Measurements from ENCODE around the gene PILRA. TPM values are rescaled to one million over a fixed set of nuclear protein-coding genes. Genes with fewer than 3 reads are reported as not detected.
A peak's percentile ranks its signal among the peaks of the same experiment; 100 is the strongest.

Gene PILRA
- total and polyA plus RNA-seq, 10 of the 15 experiments (the other 5 are each of a cell fraction or from before 2014, with no cell fraction given): 6.6 to 43.3 (median 11.5) TPM

DNA sequence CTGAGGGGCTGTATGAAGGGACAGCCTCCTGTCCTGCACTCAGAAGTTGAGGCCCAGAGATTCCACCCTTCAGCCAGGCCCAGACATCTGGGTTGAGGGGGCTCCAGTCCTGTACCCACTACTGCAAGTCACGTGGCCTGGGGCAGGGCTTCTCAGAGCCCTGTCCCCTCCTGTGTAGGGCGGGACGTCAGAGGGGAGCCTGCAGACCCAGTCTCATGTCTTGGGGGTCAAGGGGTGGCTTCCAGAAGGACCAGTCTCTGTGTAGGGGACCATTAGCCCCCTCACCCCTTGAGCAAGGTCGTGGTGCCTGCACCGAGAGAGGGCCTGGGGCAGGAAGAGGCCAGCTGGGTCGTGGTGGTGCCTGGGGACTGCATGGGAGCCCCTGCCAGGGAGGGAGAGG is 593 bp upstream of the PILRA start:
- FAIRE-seq (no peak), ATAC-seq (no peak), DNase-seq (ENCODE audit: low read depth, low spot score) (no peak)
- no peak overlapping the region for H3K9ac ChIP-seq (ENCODE audit: control insufficient read depth, insufficient read depth, low read length)
- CTCF ChIA-PET: interaction anchor here (0.6 to 10.0 kb wide), 2 partner anchors 34 to 171 kb away, joined by 3 to 134 read pairs; no protein-coding TSS in a partner anchor
- H4K20me1 ChIP-seq (ENCODE audit: control insufficient read depth, insufficient read depth): no peaks in the 10 kb centered on the region
- no peak overlapping the region for H3K27ac ChIP-seq (ENCODE audit: control insufficient read depth, insufficient read depth)
- POLR2A ChIA-PET: interaction anchor here (1.0 kb wide), 1 partner anchor 64 kb away, joined by 3 read pairs; the partner anchor contains the start of gene PPP1R35
- in situ Hi-C loops (cut with MboI) (no loop called here), intact Hi-C loops (cut with micrococcal nuclease; ENCODE audit: unreplicated experiment) (no loop called here)
- RAD21 ChIA-PET (ENCODE audit: unreplicated experiment): interaction anchor here (1.4 kb wide), 1 partner anchor 35 kb away, joined by 4 read pairs; no protein-coding TSS in a partner anchor
- H3K79me2 ChIP-seq (ENCODE audit: control insufficient read depth, insufficient read depth, low read length): peaks cover 20% of the 10 kb centered on the region
- H2AFZ ChIP-seq (ENCODE audit: control insufficient read depth, low read depth, low read length): no peak overlapping the region
- TF ChIP-seq, protein P1, sequence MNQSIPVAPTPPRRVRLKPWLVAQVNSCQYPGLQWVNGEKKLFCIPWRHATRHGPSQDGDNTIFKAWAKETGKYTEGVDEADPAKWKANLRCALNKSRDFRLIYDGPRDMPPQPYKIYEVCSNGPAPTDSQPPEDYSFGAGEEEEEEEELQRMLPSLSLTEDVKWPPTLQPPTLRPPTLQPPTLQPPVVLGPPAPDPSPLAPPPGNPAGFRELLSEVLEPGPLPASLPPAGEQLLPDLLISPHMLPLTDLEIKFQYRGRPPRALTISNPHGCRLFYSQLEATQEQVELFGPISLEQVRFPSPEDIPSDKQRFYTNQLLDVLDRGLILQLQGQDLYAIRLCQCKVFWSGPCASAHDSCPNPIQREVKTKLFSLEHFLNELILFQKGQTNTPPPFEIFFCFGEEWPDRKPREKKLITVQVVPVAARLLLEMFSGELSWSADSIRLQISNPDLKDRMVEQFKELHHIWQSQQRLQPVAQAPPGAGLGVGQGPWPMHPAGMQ (IDR thresholded peaks at IDR 0.05; ENCODE audit: borderline replicate concordance): no peak
- TF ChIP-seq, protein P2, sequence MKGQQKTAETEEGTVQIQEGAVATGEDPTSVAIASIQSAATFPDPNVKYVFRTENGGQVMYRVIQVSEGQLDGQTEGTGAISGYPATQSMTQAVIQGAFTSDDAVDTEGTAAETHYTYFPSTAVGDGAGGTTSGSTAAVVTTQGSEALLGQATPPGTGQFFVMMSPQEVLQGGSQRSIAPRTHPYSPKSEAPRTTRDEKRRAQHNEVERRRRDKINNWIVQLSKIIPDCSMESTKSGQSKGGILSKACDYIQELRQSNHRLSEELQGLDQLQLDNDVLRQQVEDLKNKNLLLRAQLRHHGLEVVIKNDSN (IDR thresholded peaks at IDR 0.05; ENCODE audit: borderline replicate concordance, extremely low read length, insufficient read depth, low read depth, low read length): peak; percentile 65
- no peaks in the 10 kb centered on the region for H3K36me3 ChIP-seq (ENCODE audit: control insufficient read depth in 2 of 2, insufficient read depth in 2 of 2, low read length in 1 of 2)
- no peak overlapping the region for H3K4me3 ChIP-seq
- peaks cover 45% of the 10 kb centered on the region for H3K4me1 ChIP-seq (ENCODE audit: control insufficient read depth, insufficient read depth, low read length)
- 72% methylated on average over 6 of the region's 6 CpGs for WGBS (ENCODE audit: insufficient coverage, insufficient replicate concordance, low lambda C conversion rate, missing lambda C conversion rate)
- H3K27me3 ChIP-seq (replicated peaks in 1 of 2; ENCODE audit: control insufficient read depth in 2 of 2, insufficient read depth in 2 of 2, low read length in 1 of 2): no peaks in the 10 kb centered on the region
- BruUV-seq (replicated peaks): no TSS peak
- H3K9me3 ChIP-seq (replicated peaks; ENCODE audit: control insufficient read depth, insufficient read depth, low read length): no peaks in the 10 kb centered on the region
- H3K4me2 ChIP-seq (ENCODE audit: control insufficient read depth, insufficient read depth): no peak overlapping the region
- SMC1A ChIA-PET (ENCODE audit: uncharacterized antibody, unreplicated experiment): no interaction called here
